HL-60/S4 treated with phorbol 12-myristate 13-acetate at 8.2 ng/mL for 4 days and 3 days (cell line): ENCODE data around the gene NOL9.
"Not testable (repeated sequence)": the region's sequence is repeated elsewhere in the genome, so short reads cannot be mapped to it uniquely, and the experiment has no call there.

ENCODE experiments used
- in situ Hi-C: fragments of 300-500 bp; cut with MboI; formaldehyde crosslinking; loops from 2 replicates; pipeline ENCODE4 v1.15.0; 2022; ENCODE audit warnings: low sequenced_read_pairs

NOL9 gene

GRCh38 chr1:6574025-6574620 lies 19.8 kb upstream of the NOL9 start:
- in situ Hi-C loops, result no loop called here

- in situ Hi-C loops, result no loop called here
Observed at GRCh38 chr1:6572653-6573383, 18.5 kb upstream of the NOL9 start.

- in situ Hi-C loops, result no loop called here
Observed at GRCh38 chr1:6570987-6571386, 16.7 kb upstream of the NOL9 start.

- in situ Hi-C loops, result no loop called here
Observed at GRCh38 chr1:6570100-6570499, 15.8 kb upstream of the NOL9 start.

- in situ Hi-C loops, result no loop called here
Observed at GRCh38 chr1:6569033-6569432, 14.7 kb upstream of the NOL9 start.

- in situ Hi-C loops, result no loop called here
Observed at GRCh38 chr1:6560267-6560666, 6.0 kb upstream of the NOL9 start.

GRCh38 chr1:6559161-6559560 lies 4.8 kb upstream of the NOL9 start:
- in situ Hi-C loops, result not testable (repeated sequence)

GRCh38 chr1:6557597-6557996 lies 3.3 kb upstream of the NOL9 start:
- in situ Hi-C loops, result no loop called here

- in situ Hi-C loops, result no loop called here
Observed at GRCh38 chr1:6554907-6555778, 830 bp upstream of the NOL9 start, which contains the start of gene TAS1R1. TSS of gene TAS1R1 (plus strand) at chr1:6555307. CDS start at chr1:6555374, 67 bp downstream.

- in situ Hi-C loops, result no loop called here
Observed at GRCh38 chr1:6547301-6547700, 7.0 kb downstream of the NOL9 start.

GRCh38 chr1:6546326-6546725 lies 8.0 kb downstream of the NOL9 start:
- in situ Hi-C loops, result no loop called here

GRCh38 chr1:6545276-6546112 lies 8.8 kb downstream of the NOL9 start:
- in situ Hi-C loops, result no loop called here

GRCh38 chr1:6544831-6545230 lies 9.5 kb downstream of the NOL9 start:
- in situ Hi-C loops, result no loop called here

GRCh38 chr1:6538956-6539355 lies 15.4 kb downstream of the NOL9 start:
- in situ Hi-C loops, result no loop called here

GRCh38 chr1:6536291-6536690 lies 18.0 kb downstream of the NOL9 start:
- in situ Hi-C loops, result no loop called here

- in situ Hi-C loops, result no loop called here
Observed at GRCh38 chr1:6535214-6535613, 19.1 kb downstream of the NOL9 start.

- in situ Hi-C loops, result no loop called here
Observed at GRCh38 chr1:6534248-6534822, 20.0 kb downstream of the NOL9 start.

GRCh38 chr1:6531996-6532395 lies 22.3 kb downstream of the NOL9 start:
- in situ Hi-C loops, result no loop called here

- in situ Hi-C loops, result no loop called here
Observed at GRCh38 chr1:6530504-6531160, 23.7 kb downstream of the NOL9 start.

- in situ Hi-C loops, result no loop called here
Observed at GRCh38 chr1:6528492-6528891, 25.8 kb downstream of the NOL9 start.
